Stimulated activated CD8-positive, alpha-beta memory T cell treated with anti-CD3 and anti-CD28 coated beads, Interleukin-4, amount 100 ng/mL, for 48 hours (primary cell): ENCODE measurements around the gene RAB11FIP3.

Source experiments
- DNase-seq: peaks from one replicate; pipeline ENCODE4 v3.0.0-alpha.2; 2020

RAB11FIP3 gene

GRCh38 chr16:535446-536405 is 110.3 kb downstream of the RAB11FIP3 start:
- DNase-seq: peak; percentile 37

- no peak for DNase-seq
Measured at GRCh38 chr16:536746-537145, 111.3 kb downstream of the RAB11FIP3 start.

DNA sequence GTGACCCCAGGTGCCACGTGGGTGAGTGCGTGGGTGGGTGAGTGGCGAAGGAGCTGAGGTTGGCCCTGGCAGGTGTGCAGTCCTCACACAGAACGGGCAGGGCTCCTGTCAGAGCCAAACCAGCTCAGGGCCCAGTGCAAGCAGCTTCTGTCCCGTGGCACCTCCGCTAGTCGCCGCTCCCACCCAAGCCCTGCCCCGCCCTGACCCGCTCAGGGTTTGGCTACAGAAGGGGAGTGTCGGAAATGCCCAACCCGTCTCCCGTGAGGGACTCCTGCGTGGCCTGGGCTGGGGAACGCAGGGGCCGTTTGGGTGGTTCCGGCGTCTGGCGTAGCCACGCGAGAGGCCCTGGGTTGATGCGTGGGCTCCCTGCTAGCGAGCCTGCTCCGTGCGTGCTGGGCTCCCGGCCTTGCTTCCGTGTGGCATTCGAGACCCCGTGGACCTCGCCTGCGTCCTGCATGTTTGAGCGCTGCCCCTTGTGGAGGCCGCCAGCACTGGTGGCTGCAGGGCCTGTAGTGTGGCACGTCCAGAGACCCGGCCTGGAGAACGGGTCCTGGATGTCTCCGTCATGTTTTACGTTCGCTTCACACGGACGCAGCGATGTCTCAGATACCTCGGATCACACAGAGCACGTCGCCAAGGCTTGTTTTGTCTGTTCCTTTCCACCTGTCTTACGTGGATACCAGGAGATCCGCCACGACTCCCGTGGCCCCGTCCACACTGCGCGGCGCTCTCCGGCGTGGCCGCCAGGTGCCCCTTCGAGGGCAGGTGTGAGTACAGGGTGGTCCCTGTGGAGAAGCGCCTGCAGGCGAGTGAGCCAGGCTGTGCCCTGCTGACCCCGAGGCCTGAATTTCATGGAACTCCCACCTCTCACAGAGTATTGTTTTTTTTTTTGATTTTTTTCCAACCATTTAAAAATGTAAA is 112.2 kb downstream of the RAB11FIP3 start:
- no peak for DNase-seq

DNA sequence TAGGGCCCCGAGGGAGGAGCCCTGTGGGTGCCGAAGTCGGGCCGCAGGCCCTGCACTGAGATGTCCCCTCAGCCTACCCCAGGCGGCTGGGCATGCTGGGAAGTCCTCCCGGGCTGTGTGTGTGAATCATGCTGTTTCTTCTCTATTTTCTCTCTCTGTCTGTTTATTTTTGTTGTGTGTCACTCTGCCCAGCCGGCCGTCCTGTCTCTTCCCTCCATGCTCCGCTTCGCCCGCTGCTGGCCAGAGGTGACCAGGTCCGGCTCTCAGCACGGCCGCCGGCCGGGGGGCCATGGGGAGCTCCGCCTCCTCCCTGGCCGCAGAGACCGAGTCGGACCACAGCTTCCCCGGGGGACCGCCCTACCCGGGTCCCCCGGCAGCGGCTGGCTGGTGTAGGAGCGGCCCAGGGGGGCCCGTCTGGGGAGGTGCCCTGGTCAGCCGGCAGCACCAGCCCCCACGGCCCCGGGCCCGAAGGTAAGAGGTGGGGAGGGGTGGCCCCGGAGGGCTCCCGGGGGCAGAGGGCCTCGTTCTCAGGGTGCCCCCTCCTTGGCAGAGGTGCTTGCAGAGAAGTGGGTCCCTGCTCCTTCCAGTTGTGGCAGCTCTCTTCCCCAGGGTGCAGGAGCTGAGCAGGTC is 114.6 kb downstream of the RAB11FIP3 start:
- DNase-seq: no peak

DNA sequence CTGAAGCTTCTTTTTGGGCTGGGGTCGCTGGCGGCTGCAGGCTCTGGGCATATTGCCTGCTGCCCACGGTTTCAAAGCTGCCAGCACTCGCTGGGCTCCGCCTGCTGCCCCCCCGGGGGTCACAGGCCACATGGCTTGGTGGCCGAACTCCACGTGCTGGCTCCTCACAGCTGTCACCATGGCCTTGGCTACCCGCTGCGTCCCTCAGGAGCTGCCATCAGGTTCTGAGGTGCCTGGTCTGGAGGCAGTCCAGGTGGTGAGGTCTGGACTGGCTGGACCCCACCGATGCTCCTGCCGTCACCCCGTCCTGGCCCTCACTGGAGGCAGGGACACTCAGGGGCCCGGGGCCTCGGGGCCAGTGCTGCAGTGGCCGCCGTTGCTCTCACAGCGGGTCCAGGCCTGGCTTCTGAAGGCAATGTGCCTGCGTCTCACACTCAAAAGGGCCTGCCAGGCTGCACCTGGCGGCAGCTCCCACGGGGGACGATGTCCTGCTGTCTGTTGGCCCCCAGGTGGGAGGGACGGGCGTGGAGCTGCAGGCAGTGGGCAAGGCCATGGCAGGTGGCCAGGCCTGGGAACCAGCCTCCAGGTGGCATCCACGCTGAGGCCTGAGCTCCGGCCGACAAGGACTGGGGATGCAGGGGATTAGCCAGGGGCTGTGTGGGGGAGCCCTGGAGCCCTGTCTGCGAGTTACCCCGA is 115.3 kb downstream of the RAB11FIP3 start:
- no peak for DNase-seq

GRCh38 chr16:543301-544164 is 118.1 kb downstream of the RAB11FIP3 start:
- no peak for DNase-seq

DNA sequence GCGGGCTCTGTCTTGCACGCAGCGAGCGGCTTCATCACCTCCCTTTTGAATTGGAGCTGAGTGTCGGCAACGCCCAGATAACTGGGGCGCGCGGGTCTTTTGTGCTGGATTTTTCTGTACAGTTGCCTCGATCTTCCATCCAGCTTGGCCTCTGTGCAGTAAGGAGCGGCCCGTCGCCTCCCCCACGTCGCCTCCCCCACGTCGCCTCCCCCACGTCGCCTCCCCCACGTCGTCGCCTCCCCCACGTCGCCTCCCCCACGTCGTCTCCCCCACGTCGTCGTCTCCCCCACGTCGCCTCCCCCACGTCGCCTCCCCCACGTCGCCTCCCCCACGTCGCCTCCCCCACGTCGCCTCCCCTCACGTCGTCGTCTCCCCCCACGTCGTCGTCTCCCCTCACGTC is 119.1 kb downstream of the RAB11FIP3 start:
- DNase-seq: no peak

DNA sequence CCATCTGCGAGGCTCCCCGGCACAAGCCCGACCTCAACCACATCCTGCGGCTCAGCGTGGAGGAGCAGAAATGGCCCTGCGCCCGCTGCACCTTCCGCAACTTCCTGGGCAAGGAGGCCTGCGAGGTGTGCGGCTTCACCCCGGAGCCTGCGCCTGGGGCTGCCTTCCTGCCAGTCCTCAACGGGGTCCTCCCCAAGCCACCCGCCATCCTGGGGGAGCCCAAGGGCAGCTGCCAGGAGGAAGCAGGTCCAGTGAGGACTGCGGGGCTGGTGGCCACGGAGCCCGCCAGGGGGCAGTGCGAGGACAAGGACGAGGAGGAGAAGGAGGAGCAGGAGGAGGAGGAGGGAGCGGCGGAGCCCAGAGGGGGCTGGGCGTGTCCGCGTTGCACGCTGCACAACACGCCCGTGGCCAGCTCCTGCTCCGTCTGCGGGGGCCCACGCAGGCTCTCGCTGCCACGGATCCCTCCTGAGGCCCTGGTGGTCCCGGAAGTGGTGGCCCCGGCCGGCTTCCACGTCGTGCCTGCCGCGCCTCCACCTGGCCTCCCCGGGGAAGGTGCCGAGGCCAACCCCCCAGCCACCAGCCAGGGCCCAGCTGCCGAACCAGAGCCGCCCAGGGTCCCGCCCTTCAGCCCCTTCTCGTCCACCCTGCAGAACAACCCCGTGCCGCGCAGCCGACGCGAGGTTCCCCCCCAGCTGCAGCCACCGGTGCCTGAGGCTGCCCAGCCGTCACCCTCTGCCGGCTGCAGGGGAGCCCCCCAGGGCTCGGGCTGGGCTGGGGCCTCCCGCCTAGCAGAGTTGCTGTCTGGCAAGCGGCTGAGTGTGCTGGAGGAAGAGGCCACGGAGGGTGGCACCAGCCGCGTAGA is 121.7 kb downstream of the RAB11FIP3 start:
- DNase-seq: peak; percentile 74

- DNase-seq: no peak
Measured at GRCh38 chr16:548586-548985, 123.1 kb downstream of the RAB11FIP3 start.

GRCh38 chr16:549544-550263 is 124.3 kb downstream of the RAB11FIP3 start:
- no peak for DNase-seq

DNA sequence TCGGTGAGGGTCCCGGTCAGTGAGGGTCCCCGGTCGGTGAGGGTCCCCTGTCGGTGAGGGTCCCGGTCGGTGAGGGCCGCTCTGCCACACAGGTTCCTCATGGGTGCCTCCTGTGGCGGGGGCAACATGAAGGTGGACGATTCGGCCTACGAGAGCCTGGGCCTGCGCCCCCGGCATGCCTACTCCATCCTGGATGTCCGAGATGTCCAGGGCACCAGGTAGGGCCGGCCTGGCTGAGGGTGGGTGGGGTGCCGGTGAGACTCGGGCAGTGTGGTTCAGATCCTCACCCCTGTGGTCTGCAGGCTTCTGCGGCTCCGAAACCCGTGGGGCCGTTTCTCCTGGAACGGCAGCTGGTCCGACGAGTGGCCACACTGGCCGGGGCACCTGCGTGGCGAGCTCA is 125.8 kb downstream of the RAB11FIP3 start:
- no peak for DNase-seq

DNA sequence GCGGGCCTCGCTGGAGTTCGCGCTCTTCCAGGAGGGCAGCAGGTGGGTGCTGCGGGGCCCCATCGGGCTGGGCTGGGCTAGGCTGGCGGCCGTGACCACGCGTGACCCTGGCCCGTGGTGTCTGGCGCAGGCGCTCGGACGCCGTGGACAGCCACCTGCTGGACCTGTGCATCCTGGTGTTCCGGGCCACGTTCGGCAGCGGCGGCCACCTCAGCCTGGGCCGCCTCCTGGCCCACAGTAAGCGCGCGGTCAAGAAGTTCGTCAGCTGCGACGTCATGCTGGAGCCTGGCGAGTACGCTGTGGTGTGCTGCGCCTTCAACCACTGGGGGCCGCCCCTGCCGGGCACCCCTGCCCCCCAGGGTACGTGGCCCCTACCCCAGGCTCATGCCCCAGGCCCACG is 126.7 kb downstream of the RAB11FIP3 start:
- no peak for DNase-seq

- DNase-seq: no peak
Measured at GRCh38 chr16:553601-554296, 128.3 kb downstream of the RAB11FIP3 start.

GRCh38 chr16:554297-554621 is 128.8 kb downstream of the RAB11FIP3 start:
- DNase-seq: no peak

GRCh38 chr16:554640-555365 is 129.4 kb downstream of the RAB11FIP3 start:
- DNase-seq: no peak

GRCh38 chr16:555528-556473 is 130.4 kb downstream of the RAB11FIP3 start:
- DNase-seq: no peak

- no peak for DNase-seq
Measured at GRCh38 chr16:556474-557173, 131.2 kb downstream of the RAB11FIP3 start.
